B cell (primary cell): ENCODE results near the gene NPBWR2. TPM values are rescaled to one million over a fixed set of nuclear protein-coding genes. Genes with fewer than 3 reads are reported as not detected.

ENCODE experiments used
- ATAC-seq: fragments of 200-7000 bp; cut with Tn5 transposase; one replicate; pipeline ENCODE4 v1.10.0; 2021; ENCODE audit warnings: low read depth, mild to moderate bottlenecking, moderate number of reproducible peaks, moderate library complexity
- CTCF ChIA-PET: fragments of 350-600 bp; sonication (Branson Sonifier 250); formaldehyde crosslinking; loops from one replicate; lab custom pipeline; 2021; ENCODE audit warnings: antibody characterized with exemption, inconsistent platforms; lab: Charles Lee
- POLR2A ChIA-PET: fragments of 350-600 bp; sonication (Branson Sonifier 250); formaldehyde crosslinking; loops from one replicate; lab custom pipeline; 2021; ENCODE audit warnings: antibody characterized with exemption; lab: Charles Lee
- DNase-seq: peaks from one replicate; pipeline ENCODE4 v3.0.0; 2013
- H2AFZ ChIP-seq: 2 replicates; pipeline ENCODE4 v1.6.1; 2012; ENCODE audit warnings: mild to moderate bottlenecking, low read depth, low read length; ENCODE audit not compliant: insufficient read depth, poor library complexity, severe bottlenecking
- H3K27ac ChIP-seq, 2 donors: 1 replicate in 1 of 2; 2 replicates in 1 of 2; pipeline ENCODE4 v1.5.1; 2012 to 2013; ENCODE audit warnings: low read length in 2 of 2, mild to moderate bottlenecking in 2 of 2, moderate library complexity in 1 of 2
- H3K27me3 ChIP-seq, 4 experiments: fragments of 200-600 bp in 1 of 4; sonication (generic) in 1 of 4; replicated peaks in 1 of 4; 1 replicate in 2 of 4; 2 replicates in 2 of 4; pipeline versions ENCODE4 v1.6.1 to v1.7.0; 2013 to 2016; ENCODE audit warnings: low read length in 3 of 4, mild to moderate bottlenecking in 2 of 4, mixed read lengths in 1 of 4, moderate library complexity in 1 of 4; ENCODE audit not compliant: insufficient read depth in 4 of 4, control insufficient read depth in 3 of 4; ENCODE audit errors: control extremely low read depth in 1 of 4
- H3K36me3 ChIP-seq, 2 experiments: replicated peaks in 1 of 2; 1 replicate in 1 of 2; 2 replicates in 1 of 2; pipeline versions ENCODE4 v1.6.1 to v1.7.1; 2013; ENCODE audit warnings: low read length in 1 of 2; ENCODE audit not compliant: insufficient read depth in 2 of 2, control insufficient read depth in 1 of 2; ENCODE audit errors: control extremely low read depth in 1 of 2, extremely low read depth in 1 of 2
- H3K4me1 ChIP-seq, 2 donors: fragments of 200-600 bp in 1 of 2; sonication (generic) in 1 of 2; 1 replicate in 1 of 2; 2 replicates in 1 of 2; pipeline versions ENCODE4 v1.5.1 to v1.6.1; 2013 to 2017; ENCODE audit warnings: low read length in 2 of 2; ENCODE audit not compliant: control insufficient read depth in 2 of 2, insufficient read depth in 2 of 2
- H3K4me2 ChIP-seq: replicated peaks from 2 replicates; pipeline ENCODE3; 2012; ENCODE audit warnings: mild to moderate bottlenecking, low read depth, low read length; ENCODE audit not compliant: poor library complexity, severe bottlenecking
- H3K4me3 ChIP-seq, 5 experiments: fragments of 200-600 bp in 1 of 5; sonication (generic) in 1 of 5; 1 replicate in 3 of 5; 2 replicates in 2 of 5; pipeline versions ENCODE4 v1.5.1 to v1.7.0; 2011 to 2016; ENCODE audit warnings: low read length in 4 of 5, mild to moderate bottlenecking in 4 of 5, low read depth in 2 of 5, control low read depth in 1 of 5, moderate library complexity in 1 of 5; ENCODE audit not compliant: insufficient read depth in 1 of 5; ENCODE audit errors: control extremely low read depth in 1 of 5, extremely low read depth in 1 of 5
- H3K79me2 ChIP-seq: fragments of 200-600 bp; sonication (generic); one replicate; pipeline ENCODE4 v1.6.0; 2016; ENCODE audit warnings: low read length; ENCODE audit not compliant: control insufficient read depth, insufficient read depth
- H3K9ac ChIP-seq: fragments of 200-600 bp; sonication (generic); 2 replicates; pipeline ENCODE4 v1.6.1; 2017; ENCODE audit warnings: mild to moderate bottlenecking, low read length, moderate library complexity
- H3K9me3 ChIP-seq, 3 donors: one replicate each; pipeline versions ENCODE4 v1.6.1 to v1.7.1; 2013; ENCODE audit warnings: low read length in 2 of 3; ENCODE audit not compliant: control insufficient read depth in 2 of 3, insufficient read depth in 1 of 3; ENCODE audit errors: control extremely low read depth in 1 of 3
- H4K20me1 ChIP-seq: 2 replicates; pipeline ENCODE4 v1.6.0; 2012; ENCODE audit warnings: mild to moderate bottlenecking, low read length; ENCODE audit not compliant: insufficient read depth, control insufficient read depth, poor library complexity, severe bottlenecking
- H3K27ac Mint-ChIP-seq: one replicate; pipeline ENCODE4 v1.8.0; 2021; ENCODE audit warnings: mixed read lengths
- H3K27me3 Mint-ChIP-seq: one replicate; pipeline ENCODE4 v1.8.0; 2021; ENCODE audit warnings: mixed read lengths
- H3K4me1 Mint-ChIP-seq: one replicate; pipeline ENCODE4 v1.8.0; 2021; ENCODE audit warnings: mixed read lengths
- H3K4me3 Mint-ChIP-seq: one replicate; pipeline ENCODE4 v1.8.0; 2021; ENCODE audit warnings: mixed read lengths
- H3K9me3 Mint-ChIP-seq: one replicate; pipeline ENCODE4 v1.8.0; 2022; ENCODE audit warnings: mixed read lengths; ENCODE audit not compliant: insufficient read depth
- CTCF ChIP-seq: fragments of 200-600 bp; IDR thresholded peaks from one replicate; pipeline ENCODE4 v1.8.0; 2022; ENCODE audit warnings: antibody characterized with exemption, mild to moderate bottlenecking
- EZH2 ChIP-seq: IDR thresholded peaks from 2 replicates; pipeline ENCODE4 v1.6.1; 2012; ENCODE audit warnings: borderline replicate concordance, low read depth, mild to moderate bottlenecking, moderate library complexity, low read length; ENCODE audit not compliant: insufficient read depth, poor library complexity, severe bottlenecking
- WGBS: methylation state at CpG from one replicate; pipeline ENCODE4 v1.1.5; 2013; ENCODE audit warnings: missing lambda C conversion rate; ENCODE audit not compliant: insufficient coverage; 5-methylcytosine and 5-hydroxymethylcytosine counted together
- intact Hi-C: fragments of 100-400 bp; cut with micrococcal nuclease; formaldehyde crosslinking; loops from one replicate; pipeline ENCODE4 v1.10.0; 2022
- polyA plus RNA-seq: library from polyadenylated mRNA; depleted of rRNA; stranded (reverse); fragments of >200 nt; gene quantifications from 2 replicates; pipeline ENCODE4 v1.2.3, GENCODE V29; 2012
- total RNA-seq, 2 donors: library from RNA; stranded (reverse); fragments of 120-200 nt in 1 of 2; gene quantifications; 1 replicate in 1 of 2; 2 replicates in 1 of 2; pipeline versions ENCODE4 v1.2.3 to v1.2.4, GENCODE V29; 2013 to 2022

NPBWR2 gene
- total and polyA plus RNA-seq, 2 donors (not counting 1 experiment from before 2014, with no cell fraction given), result 0.21 TPM; not detected in 1

GRCh38 chr20:64100946-64101688, 6.2 kb downstream of the NPBWR2 start:
- no peak for DNase-seq
- H3K9ac ChIP-seq, result no peak overlapping the region
- H2AFZ ChIP-seq, result no peak overlapping the region
- peaks cover 3% of the 10 kb centered on the region for H3K9me3 Mint-ChIP-seq
- peaks cover 0 to 21% (median 5%) of the 10 kb centered on the region in 4 experiments for H3K27me3 ChIP-seq
- no peak for TF ChIP-seq EZH2
- TF ChIP-seq CTCF, result no peak
- peaks cover 0 to 16% of the 10 kb centered on the region in 2 experiments for H3K36me3 ChIP-seq
- ChIA-PET POLR2A (interaction anchor here (1.1 to 2.4 kb wide), 4 partner anchors 17 to 24 kb away, joined by 6 to 24 read pairs (median 14); partner anchors contain the start of genes LKAAEAR1, OPRL1 and RGS19), CTCF (interaction anchor here (0.8 to 5.8 kb wide), 10 partner anchors 10 to 63 kb away, joined by 3 to 76 read pairs (median 5); partner anchors contain the start of genes LKAAEAR1, OPRL1, RGS19 and TCEA2)
- peak overlapping the region; percentile 75 for H3K4me3 Mint-ChIP-seq
- H3K27ac Mint-ChIP-seq, result peak overlapping the region; percentile 95
- peaks cover 5% of the 10 kb centered on the region for H3K79me2 ChIP-seq
- peak overlapping the region; percentile 87 for H3K4me2 ChIP-seq
- H3K27ac ChIP-seq, result peak overlapping the region; percentile 57 to 89
- ATAC-seq, result no peak
- peaks cover 0 to 4% (median 0%) of the 10 kb centered on the region in 3 donors for H3K9me3 ChIP-seq
- WGBS, result 86% methylated on average over 8 of the region's 9 CpGs
- no peaks in the 10 kb centered on the region for H4K20me1 ChIP-seq
- peaks cover 42% of the 10 kb centered on the region for H3K4me1 Mint-ChIP-seq
- H3K27me3 Mint-ChIP-seq, result no peaks in the 10 kb centered on the region
- H3K4me1 ChIP-seq, result peaks cover 26 to 42% of the 10 kb centered on the region in 2 donors
- no peak overlapping the region for H3K4me3 ChIP-seq
- intact Hi-C loops, result loop anchor here (1.0 to 5.0 kb wide), 4 partner anchors 18 to 64 kb away; partner anchors contain the start of genes C20orf204 and RGS19
